ENCODE results near the gene CCDC50. TPM values are rescaled to one million over a fixed set of nuclear protein-coding genes. Genes with fewer than 3 reads are reported as not detected.

Gene CCDC50
- total RNA-seq, 1 donor from 2014 or later, result 55.9 TPM

- Mint-ChIP-seq H3K4me3 (ENCODE audit: unreplicated experiment) (no peak overlapping the region), H3K4me1 (ENCODE audit: low read depth) (peaks cover 33% of the 10 kb centered on the region), H3K27me3 (ENCODE audit: low read depth) (no peaks in the 10 kb centered on the region), H3K9me3 (ENCODE audit: low read depth) (no peaks in the 10 kb centered on the region), H3K36me3 (ENCODE audit: low read depth) (no peaks in the 10 kb centered on the region), H3K27ac (ENCODE audit: unreplicated experiment) (no peak overlapping the region)
- TF ChIP-seq CTCF (IDR thresholded peaks at IDR 0.05), result no peak
- no peak for DNase-seq (ENCODE audit: low spot score)
These were observed 24.0 kb downstream of the CCDC50 start for GRCh38 chr3:191353022-191353777.

GRCh38 chr3:191355406-191355805 lies 26.2 kb downstream of the CCDC50 start:
- H3K4me1 Mint-ChIP-seq (ENCODE audit: low read depth), result peaks cover 44% of the 10 kb centered on the region
- no peak overlapping the region for H3K4me3 Mint-ChIP-seq (ENCODE audit: unreplicated experiment)
- H3K27ac Mint-ChIP-seq (ENCODE audit: unreplicated experiment), result no peak overlapping the region
- no peaks in the 10 kb centered on the region for H3K9me3 Mint-ChIP-seq (ENCODE audit: low read depth)
- no peak for TF ChIP-seq CTCF (IDR thresholded peaks at IDR 0.05)
- no peak for DNase-seq (ENCODE audit: low spot score)
- H3K36me3 Mint-ChIP-seq (ENCODE audit: low read depth), result peaks cover 11% of the 10 kb centered on the region
- no peaks in the 10 kb centered on the region for H3K27me3 Mint-ChIP-seq (ENCODE audit: low read depth)

- Mint-ChIP-seq H3K4me3 (ENCODE audit: unreplicated experiment) (peak overlapping the region; percentile 29), H3K36me3 (ENCODE audit: low read depth) (peaks cover 20% of the 10 kb centered on the region), H3K27me3 (ENCODE audit: low read depth) (no peaks in the 10 kb centered on the region), H3K9me3 (ENCODE audit: low read depth) (no peaks in the 10 kb centered on the region), H3K4me1 (ENCODE audit: low read depth) (peaks cover 44% of the 10 kb centered on the region), H3K27ac (ENCODE audit: unreplicated experiment) (peak overlapping the region; percentile 79)
- DNase-seq (ENCODE audit: low spot score), result peak; percentile 44
- no peak for TF ChIP-seq CTCF (IDR thresholded peaks at IDR 0.05)
These were observed 27.6 kb downstream of the CCDC50 start for GRCh38 chr3:191356631-191357439.

GRCh38 chr3:191357909-191358308 lies 28.7 kb downstream of the CCDC50 start:
- H3K4me1 Mint-ChIP-seq (ENCODE audit: low read depth), result peaks cover 44% of the 10 kb centered on the region
- H3K27ac Mint-ChIP-seq (ENCODE audit: unreplicated experiment), result peak overlapping the region; percentile 42
- TF ChIP-seq CTCF (IDR thresholded peaks at IDR 0.05), result no peak
- peak; percentile 34 for DNase-seq (ENCODE audit: low spot score)
- H3K9me3 Mint-ChIP-seq (ENCODE audit: low read depth), result no peaks in the 10 kb centered on the region
- peaks cover 26% of the 10 kb centered on the region for H3K36me3 Mint-ChIP-seq (ENCODE audit: low read depth)
- H3K4me3 Mint-ChIP-seq (ENCODE audit: unreplicated experiment), result no peak overlapping the region
- no peaks in the 10 kb centered on the region for H3K27me3 Mint-ChIP-seq (ENCODE audit: low read depth)

GRCh38 chr3:191358929-191359328 lies 29.7 kb downstream of the CCDC50 start:
- Mint-ChIP-seq H3K4me1 (ENCODE audit: low read depth) (peaks cover 44% of the 10 kb centered on the region), H3K27ac (ENCODE audit: unreplicated experiment) (peak overlapping the region; percentile 2), H3K4me3 (ENCODE audit: unreplicated experiment) (no peak overlapping the region), H3K27me3 (ENCODE audit: low read depth) (no peaks in the 10 kb centered on the region), H3K36me3 (ENCODE audit: low read depth) (peaks cover 30% of the 10 kb centered on the region), H3K9me3 (ENCODE audit: low read depth) (no peaks in the 10 kb centered on the region)
- no peak for TF ChIP-seq CTCF (IDR thresholded peaks at IDR 0.05)
- DNase-seq (ENCODE audit: low spot score), result no peak

Data from chondrocyte (in vitro differentiated cells).